NCI-H2227 (cell line): ENCODE data around the gene PTPRF.

ENCODE experiments used
- DNase-seq: peaks from one replicate; lab custom pipeline; 2025; ENCODE audit not compliant: unreplicated experiment; lab: John Stamatoyannopoulos, UW

The PTPRF gene

DNA sequence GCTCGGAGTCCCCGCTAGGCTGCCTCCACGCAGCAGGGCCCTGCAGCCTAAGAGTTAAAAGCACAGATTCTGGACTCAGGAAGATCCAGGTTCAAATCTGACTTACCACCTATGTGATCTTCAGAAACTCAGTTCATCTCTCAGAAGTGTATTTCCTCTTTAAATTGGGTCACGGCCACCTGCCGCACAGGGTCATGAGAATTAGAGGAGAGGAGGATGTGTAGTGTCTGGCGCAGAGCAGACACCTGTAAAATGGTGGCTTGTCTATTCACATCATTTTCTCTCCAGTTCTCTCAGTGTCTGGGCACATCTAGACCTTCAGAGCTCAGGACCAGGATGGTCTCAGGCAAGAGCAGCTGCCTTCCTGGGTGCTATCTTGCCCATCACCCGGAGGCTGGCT, 45.8 kb downstream of the PTPRF start:
- DNase-seq, result no peak

DNA sequence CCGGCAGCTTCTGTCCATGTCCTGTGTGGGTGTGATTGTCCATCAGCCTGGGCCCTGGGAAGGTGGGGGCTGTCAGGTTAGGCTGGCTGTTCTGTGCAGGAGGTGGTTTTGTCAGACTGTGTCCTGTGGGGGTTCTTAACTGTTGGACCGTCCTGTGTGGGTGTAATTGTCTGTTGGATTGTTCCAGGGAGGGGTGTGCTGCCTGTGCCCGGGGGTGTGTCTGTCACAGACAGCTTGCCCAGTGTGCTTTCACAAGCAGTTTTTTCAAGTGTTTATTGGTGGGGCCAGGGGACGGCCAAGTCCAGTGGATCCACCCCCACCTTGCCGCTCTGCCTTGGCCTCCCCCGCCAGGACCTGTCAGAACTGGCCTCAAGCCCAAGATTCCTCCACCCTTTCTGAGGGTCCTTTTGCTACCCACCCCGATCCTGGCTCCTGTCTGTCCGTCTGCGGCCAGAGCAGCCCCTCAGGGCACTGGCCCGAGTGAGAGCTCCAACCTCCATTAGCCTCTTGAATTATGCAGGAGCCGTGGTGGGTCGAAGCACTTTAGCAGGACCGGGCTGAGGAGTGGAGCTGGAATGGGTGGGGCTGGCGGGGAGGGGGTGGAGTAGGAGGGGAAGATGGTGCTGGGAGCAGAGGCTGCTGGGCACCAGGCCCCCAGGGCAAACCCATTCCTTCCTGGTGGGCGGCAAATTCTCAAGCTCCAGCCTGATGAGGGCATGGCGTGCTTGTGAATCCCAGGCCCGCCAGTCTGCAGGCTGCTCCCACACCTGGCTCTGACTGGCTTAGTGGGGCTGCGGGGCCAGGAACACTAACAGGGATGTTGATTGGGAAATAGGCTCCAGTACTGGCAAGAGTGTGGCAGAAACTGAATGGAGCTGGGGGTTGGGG, 47.2 kb downstream of the PTPRF start:
- DNase-seq, result peak; percentile 20

DNA sequence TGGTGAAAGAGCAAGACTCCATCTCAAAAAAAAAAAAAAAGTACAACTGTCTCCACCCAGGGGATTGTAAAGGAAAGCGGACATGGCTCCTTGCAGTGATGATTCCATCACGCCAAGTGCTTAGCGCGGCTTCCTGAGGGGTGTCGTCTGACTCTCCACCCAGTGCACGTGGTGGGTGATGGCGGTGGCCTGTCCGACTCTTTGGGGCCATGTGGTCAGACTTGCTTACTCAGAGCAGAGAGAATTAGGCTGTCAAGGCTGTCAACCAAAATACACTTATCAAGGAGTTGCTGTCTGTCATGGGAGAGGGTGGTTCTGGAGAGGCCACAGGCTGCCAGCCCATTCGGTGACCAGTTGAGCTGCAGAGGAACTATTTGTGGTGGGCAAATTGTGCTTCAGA, 49.4 kb downstream of the PTPRF start:
- DNase-seq, result no peak

DNA sequence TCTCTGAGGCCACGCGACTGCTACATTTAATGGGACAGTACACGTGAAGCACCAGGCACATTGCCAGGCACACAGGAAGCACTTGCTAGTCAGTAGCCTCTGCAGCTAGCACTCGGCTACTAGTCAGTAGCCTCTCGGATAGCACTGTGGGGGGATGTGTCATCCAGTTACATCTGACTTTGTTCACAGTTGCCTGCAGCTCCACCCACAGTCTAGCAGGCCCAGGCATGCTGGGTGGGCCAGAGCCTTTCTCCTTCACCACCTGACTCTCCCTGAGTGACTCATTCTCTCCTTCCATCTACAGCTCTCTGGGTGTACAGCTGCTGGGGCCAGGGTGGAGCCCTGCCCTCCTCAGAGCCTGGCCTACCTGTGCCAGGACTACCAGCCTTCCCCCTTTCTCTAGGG, 51.5 kb downstream of the PTPRF start:
- DNase-seq, result peak; percentile 24

DNA sequence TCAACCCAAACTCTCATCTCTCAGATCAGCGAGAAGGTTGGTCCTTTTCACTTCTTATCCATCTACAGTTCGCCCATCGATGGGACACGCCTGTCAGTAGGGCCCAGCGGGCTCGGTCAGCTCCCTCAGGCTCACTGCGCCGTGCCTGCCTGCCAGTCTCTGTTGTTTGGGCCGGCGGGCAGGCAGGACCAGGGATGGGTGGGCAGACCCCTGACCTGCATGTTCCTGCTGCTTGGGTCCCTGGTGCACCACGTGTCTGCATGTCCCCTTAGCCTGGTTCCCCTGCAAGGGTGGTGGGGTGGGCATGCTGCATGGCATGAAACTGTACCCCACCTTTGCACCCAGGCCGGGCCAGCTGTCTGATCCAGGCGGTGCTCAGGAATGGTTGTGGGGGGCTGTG, 52.4 kb downstream of the PTPRF start:
- DNase-seq, result no peak

DNA sequence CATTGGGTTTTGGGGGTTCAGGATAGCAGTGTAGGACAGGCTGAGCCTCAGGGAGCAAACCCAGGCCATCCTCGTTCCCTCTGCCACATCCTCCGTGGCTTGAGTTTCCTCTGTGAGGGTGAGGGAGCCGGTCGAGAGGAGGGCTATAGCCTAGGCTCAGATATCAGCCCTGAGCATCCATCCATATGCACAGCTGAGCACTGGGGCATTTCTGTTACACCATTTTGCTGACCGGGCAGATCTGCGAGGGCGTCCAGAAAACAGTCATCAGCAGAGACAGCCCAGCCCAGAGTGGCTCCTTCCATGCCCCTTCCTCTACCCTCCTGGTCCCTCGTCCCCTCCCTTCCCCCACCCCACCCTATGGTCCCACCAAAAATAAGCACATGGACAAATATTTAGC, 53.5 kb downstream of the PTPRF start:
- DNase-seq, result no peak

DNA sequence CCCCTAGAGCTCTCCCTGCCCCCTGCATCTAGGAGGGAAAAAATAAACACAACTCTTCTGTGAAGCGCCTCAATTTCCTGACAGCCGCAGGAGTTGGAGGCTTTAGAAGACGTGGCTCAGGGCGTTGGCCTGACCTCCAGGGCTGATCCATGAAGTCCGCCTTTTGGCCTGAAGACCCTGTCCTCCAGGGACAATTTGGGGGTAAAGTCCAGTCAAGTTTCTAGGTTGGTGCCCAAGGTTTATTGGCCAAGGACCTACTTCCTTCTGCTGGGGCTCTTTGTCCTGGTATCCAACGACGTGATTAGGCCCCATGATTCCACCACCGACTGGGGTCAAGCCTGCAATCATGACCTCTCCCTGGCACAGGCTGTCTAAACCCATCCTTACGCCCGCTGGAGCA, 54.9 kb downstream of the PTPRF start:
- no peak for DNase-seq

DNA sequence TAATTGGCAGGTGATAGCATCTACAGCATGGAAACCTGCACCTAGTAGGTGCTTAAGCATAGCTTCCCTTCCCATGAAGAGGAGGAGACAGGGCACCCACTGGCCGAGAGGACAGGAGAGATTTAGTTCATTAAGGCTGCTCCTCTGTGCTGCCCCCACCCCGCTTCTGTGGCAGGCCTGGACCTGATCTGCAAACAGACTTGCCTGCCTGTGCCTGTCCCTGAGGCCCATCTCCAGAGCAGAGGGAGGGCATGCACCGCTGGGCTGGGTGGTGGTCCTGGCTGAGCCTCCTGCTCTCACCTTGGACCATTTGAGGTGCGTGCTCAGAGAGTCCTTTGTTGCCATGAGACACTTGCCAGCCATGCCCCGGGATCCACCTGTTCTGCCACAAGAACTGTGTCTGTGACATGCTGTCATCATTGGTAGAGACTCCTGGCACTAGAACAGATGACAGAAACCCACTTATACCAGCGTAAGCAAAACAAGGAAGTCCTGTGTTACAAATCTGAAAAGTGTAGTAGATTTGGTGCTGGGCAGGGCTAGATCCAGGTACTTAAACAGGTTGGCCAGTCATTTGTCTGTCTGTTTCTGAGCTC, 55.6 kb downstream of the PTPRF start:
- DNase-seq, result no peak

DNA sequence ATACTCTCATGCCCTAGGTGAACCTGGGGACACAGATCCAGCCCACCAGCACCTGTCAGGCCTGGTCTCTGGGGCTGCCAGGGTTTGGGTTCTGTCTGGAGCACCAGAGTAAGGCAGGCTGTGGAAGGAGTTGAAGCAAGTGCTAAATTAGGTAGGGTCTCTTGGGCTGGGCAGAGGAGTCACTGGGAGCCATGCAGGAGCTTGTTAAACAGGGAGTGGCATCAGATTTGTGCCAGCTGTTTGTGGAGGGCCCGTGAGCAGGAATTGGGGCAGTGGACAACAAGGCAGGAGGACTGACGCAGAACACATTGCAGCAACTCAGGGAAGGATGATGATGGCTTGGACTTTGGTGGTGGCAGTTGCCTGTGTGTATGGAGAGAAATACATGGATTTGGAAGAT, 56.3 kb downstream of the PTPRF start:
- DNase-seq, result no peak

DNA sequence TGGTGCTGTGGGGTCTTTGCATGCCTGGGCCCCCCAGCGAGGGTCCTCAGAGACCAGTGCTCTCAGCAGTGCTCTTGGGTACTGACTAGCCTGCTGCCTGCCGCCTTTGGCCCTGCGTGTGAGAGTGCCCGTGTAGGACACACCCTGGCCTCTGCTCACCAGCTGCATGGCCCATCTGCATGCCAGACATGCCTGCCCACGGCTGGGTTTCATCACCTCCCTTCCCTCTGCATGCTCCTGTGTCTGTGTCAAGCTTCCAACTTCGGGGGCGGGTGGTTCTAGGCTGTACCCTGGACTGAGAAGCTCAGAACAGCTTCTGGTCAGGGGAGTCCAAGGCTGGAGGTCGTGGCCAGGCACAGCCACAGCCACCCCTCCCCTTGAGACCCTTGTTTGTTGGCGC, 56.9 kb downstream of the PTPRF start:
- DNase-seq, result no peak

DNA sequence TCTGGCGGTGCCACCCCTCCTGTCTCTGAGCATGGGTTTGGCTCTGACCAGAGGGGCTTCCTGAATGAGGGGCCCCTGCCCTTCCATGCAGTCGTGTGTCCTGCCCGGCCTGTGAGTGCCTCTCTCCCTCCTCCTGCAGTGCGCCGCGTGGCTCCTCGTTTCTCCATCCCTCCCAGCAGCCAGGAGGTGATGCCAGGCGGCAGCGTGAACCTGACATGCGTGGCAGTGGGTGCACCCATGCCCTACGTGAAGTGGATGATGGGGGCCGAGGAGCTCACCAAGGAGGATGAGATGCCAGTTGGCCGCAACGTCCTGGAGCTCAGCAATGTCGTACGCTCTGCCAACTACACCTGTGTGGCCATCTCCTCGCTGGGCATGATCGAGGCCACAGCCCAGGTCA, 57.9 kb downstream of the PTPRF start:
- no peak for DNase-seq

DNA sequence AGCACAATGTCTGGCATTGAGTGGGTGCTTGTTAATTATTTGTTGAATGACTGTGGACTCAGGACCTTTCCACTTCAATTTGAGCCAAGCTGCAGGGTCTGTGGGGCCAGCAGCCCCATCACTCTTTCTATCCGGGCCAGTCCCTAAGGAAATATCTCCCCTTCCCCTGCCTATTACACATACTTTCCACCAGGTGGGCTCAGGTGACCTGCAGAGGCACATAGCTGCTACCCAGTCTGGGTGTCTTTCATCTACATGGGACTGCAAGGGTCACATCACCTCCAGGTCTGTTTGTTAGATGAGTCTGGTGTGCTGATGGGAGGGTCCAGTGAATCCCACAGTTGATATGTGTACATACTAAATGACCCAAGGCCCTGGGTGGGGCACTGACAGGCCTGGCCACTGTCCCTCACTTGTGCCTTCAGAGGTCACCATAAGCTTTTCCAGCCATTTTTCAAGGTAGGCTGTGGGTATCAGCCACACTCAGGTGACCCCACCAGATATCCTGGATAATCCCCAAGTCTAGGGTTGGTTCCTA, 59.8 kb downstream of the PTPRF start:
- DNase-seq, result no peak

DNA sequence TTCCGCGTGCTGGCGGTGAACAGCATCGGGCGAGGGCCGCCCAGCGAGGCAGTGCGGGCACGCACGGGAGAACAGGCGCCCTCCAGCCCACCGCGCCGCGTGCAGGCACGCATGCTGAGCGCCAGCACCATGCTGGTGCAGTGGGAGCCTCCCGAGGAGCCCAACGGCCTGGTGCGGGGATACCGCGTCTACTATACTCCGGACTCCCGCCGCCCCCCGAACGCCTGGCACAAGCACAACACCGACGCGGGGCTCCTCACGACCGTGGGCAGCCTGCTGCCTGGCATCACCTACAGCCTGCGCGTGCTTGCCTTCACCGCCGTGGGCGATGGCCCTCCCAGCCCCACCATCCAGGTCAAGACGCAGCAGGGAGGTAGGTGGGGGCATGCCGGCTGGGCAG, 60.5 kb downstream of the PTPRF start:
- no peak for DNase-seq

DNA sequence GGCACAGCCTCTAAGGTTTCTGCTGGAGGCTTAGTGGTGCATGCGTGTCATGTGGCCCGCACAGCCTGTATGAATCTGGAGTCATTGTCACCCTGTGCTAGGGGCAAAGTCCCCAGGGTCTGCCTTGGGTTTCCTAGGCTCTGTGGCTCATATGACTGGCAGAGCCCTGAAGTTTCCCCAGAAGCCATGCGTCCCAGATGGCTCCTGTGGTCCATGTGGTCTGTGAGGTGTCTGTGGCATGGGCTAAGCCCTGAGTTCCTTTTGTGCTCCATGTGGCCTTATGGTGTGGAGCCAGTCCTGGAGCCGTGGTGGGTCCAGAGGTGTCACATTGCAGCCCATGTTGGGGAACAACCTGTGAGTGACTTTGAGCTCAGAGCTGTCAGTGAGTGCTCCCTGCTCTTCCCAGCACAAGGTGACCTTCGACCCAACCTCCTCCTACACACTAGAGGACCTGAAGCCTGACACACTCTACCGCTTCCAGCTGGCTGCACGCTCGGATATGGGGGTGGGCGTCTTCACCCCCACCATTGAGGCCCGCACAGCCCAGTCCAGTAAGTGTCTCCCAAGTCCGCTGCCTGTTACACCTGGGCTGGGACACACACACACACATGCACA, 61.5 kb downstream of the PTPRF start:
- no peak for DNase-seq

DNA sequence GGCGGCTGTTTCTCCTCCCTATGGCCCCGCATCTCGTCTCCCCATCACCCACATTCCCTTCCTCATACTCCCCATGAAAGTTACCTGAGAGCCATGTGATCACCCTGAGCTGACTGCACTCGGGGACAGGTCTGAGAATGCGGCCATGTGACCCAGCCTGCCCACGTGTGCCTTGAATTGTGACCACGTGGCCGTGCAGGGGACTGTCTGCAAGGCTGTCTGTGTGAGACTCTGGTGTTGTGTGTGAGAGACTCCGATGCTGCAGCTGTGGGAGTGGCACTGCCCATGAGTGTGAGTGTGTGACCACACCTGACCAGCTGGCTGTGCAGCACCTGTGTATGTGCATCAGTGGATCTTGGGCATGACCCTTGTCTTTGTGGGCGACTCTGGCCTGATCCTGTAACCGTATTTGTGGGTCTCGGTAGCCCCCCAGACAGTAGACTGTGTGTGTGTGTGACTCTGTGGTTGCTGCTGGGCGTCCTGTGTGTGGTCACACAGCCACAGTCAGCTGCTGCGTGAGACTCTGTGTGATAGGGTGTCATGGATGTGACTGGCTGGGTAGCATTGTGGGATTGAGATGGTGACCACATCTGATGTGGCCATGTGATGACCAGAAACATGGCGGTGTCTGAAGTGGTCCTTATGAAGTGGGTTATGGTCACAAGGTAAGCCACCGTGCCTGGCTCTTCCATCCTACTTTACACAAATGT, 62.4 kb downstream of the PTPRF start:
- no peak for DNase-seq

DNA sequence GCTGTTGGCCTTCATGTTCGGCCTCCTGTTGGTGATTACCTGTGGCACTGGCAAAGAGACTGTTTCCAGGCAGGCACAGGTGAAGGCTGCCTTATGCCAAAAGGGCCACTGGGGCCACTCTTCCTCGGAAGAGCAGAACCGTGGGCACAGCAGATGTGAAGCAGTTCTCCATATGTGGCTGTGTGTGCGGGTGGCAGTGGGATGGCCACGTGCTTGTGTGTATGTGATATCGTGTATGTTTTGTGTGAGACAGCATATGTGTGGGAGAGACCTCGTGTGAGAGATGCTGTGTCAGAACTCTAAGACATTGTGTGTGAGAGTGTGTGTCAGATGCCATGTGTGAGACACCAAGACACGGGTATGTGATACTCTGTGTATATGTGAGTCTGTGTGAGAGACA, 65.9 kb downstream of the PTPRF start:
- no peak for DNase-seq

DNA sequence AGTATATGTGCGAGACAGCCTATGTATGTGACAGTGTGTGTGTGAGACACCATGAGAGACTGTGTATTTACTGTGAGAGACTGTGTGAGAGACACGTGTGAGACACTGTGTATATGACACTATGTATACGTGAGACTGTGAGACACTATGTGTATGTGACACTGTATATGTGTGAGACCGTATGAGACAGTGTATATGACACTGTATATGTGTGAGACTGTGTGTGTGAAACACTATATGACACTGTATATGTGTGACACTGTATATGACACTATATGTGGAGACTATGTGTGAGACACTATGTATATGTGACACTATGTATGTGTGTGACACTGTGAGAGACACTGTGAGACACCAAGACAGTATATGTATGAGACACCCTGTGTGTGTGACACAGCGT, 66.3 kb downstream of the PTPRF start:
- no peak for DNase-seq

DNA sequence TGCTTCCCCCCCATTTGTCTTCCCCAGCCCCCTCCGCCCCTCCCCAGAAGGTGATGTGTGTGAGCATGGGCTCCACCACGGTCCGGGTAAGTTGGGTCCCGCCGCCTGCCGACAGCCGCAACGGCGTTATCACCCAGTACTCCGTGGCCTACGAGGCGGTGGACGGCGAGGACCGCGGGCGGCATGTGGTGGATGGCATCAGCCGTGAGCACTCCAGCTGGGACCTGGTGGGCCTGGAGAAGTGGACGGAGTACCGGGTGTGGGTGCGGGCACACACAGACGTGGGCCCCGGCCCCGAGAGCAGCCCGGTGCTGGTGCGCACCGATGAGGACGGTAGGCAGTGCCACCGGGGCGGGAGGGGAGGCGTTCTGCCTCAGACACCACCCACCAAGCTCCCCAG, 67.0 kb downstream of the PTPRF start:
- no peak for DNase-seq

DNA sequence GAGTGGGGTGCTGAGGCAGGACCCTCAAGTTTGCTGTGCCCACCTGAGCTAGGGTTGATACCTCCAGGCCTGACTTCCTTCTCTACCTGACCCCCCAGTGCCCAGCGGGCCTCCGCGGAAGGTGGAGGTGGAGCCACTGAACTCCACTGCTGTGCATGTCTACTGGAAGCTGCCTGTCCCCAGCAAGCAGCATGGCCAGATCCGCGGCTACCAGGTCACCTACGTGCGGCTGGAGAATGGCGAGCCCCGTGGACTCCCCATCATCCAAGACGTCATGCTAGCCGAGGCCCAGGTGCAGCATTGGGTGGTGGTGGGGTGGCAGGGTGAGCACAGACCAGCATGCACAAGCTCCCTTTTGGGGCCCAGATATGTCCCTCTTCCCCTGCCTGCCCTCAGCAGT, 67.9 kb downstream of the PTPRF start:
- no peak for DNase-seq

DNA sequence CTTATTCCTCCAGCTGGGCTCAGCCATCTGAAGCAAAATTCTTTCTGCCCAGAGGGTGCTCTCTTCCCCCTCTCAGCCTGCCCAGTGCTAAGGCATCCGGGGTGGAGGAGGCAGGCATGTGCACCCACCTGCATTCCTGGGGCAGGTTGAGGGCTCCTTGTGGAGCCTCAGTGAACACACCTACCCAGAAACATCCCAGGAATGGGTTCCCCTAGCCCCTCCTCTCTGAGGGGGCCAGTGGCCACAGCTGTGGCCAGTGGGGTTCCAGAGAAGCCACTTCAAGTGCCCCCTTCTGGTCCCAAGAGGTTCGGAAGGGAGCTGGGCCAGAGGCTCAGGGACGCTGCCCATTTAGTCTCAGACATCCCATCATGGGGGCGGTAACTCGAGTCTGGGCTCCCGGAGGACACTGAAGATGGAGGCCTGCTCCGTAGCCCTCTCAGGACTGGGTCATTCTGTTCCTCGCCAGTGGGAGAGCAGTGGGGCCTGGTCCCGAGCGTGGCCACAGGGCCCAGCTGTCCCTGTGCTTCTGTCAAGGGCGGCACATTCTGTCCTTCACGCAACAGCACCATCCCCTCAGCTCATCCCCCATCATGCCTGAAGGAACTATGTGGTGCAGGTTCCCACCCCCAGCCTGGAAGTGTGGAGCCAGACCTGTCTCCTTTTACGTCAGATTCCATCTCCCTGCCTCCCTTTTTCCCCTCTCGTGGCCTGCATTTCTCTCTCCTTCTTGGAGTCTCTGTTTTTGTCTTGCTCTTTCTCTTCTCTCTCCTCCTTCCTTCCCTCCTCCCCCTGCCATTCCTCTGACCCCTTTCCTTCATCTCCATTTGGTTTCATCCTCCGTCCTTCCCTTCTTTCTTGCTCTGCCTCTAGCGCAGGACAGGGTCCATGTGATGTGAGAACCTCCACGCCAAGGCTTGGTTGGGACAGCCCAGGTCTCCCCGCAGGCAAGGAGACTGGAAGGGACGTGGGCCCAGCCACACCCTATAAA, 69.6 kb downstream of the PTPRF start:
- DNase-seq, result no peak
